ENCODE measurements around the gene TMEM107.

The TMEM107 gene

DNA sequence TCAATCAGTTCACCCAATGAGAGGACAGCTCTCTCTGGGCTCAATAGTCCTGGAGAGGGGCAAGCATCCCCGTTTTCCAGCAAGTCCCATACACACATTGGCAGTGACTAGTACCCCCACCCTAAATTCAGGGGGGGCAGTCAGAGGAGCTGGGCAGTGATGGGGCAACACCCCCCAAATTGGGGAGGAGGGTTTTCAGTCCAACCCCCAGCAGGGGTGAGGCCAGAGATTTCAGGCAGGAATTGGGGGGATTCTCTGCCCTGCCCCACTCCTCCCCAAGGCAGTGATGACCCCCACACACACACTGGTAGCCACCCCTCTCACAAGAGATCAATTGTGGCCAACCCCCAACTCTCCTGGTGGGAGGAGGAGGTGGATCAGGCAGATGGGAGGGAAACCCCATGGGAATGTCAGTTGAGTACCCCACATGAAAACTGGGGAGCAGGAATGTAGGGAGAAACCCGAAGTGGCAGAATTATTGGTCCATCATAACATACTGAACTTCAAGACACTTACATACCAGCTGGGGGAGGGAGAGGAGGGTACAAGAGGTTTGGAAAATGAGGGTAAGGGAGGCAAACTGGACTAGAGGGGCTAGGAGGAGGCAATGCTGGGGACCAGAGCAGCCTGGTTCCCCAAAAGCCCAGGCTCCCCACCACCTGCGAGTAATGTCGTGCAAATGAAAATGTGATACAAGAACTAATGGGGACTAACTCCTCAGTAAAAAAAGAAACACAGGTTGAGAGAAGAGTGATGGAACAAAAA is 16.5 kb downstream of the TMEM107 start (continued):
- TF ChIP-seq, protein P1, sequence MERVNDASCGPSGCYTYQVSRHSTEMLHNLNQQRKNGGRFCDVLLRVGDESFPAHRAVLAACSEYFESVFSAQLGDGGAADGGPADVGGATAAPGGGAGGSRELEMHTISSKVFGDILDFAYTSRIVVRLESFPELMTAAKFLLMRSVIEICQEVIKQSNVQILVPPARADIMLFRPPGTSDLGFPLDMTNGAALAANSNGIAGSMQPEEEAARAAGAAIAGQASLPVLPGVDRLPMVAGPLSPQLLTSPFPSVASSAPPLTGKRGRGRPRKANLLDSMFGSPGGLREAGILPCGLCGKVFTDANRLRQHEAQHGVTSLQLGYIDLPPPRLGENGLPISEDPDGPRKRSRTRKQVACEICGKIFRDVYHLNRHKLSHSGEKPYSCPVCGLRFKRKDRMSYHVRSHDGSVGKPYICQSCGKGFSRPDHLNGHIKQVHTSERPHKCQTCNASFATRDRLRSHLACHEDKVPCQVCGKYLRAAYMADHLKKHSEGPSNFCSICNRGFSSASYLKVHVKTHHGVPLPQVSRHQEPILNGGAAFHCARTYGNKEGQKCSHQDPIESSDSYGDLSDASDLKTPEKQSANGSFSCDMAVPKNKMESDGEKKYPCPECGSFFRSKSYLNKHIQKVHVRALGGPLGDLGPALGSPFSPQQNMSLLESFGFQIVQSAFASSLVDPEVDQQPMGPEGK (tag by site-specific recombination; IDR thresholded peaks at IDR 0.05): 0 out of 2 replicates have a peak, but pooled peaks have one; percentile 22

DNA sequence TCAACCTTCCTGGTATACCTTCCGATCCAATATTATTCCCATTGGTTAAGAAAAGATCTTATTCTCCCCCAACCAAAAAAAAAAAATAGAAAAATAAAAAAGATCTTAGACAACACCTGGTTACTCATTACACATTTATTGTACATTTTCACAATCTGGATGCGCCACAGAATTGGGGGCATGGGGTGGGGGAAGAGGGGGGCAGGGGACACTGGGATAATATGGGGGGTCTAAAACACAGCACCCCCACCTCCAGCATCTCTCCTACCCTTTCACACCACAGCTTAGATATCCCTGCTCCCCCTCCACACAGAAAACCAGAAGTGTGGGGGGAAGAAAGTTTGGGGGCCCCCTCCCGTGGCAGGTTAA is 17.2 kb downstream of the TMEM107 start:
- Histone ChIP-seq H3K36me3 (ENCODE audit: control insufficient read depth in 2 of 2, insufficient read depth in 1 of 2, low read length in 2 of 2) (peaks cover 15 to 34% of the 10 kb centered on the region in 2 experiments; a peak in 2 of 3 replicates), H3K4me3 (ENCODE audit: low read depth, low read length) (no peak overlapping the region), H3K4me1 (ENCODE audit: control insufficient read depth, insufficient read depth, low read length) (peaks cover 30% of the 10 kb centered on the region), H3K27ac (ENCODE audit: extremely low read depth, low read depth, low read length) (no peak overlapping the region), H3K9me3 (ENCODE audit: control insufficient read depth, insufficient read depth, low read depth, low read length) (no peaks in the 10 kb centered on the region)
- CTCF ChIA-PET: interaction anchor here (1.0 to 7.3 kb wide), 19 partner anchors 8 to 141 kb away, joined by 3 to 91 read pairs (median 5); partner anchors contain the start of genes ALOXE3, BORCS6, HES7 and TMEM107
- POLR2A ChIA-PET: interaction anchor here (0.5 to 4.6 kb wide), 5 partner anchors 14 to 80 kb away, joined by 4 to 31 read pairs (median 11); partner anchors contain the start of genes AURKB and BORCS6
- 0 out of 2 replicates have a peak, but pooled peaks have one; percentile 40 for TF ChIP-seq BCL11B (tag by site-specific recombination; IDR thresholded peaks at IDR 0.05; ENCODE audit: low read depth)
- no peak for TF ChIP-seq MEIS1 (CRISPR knock-in tag; IDR thresholded peaks at IDR 0.05; ENCODE audit: borderline replicate concordance)

DNA sequence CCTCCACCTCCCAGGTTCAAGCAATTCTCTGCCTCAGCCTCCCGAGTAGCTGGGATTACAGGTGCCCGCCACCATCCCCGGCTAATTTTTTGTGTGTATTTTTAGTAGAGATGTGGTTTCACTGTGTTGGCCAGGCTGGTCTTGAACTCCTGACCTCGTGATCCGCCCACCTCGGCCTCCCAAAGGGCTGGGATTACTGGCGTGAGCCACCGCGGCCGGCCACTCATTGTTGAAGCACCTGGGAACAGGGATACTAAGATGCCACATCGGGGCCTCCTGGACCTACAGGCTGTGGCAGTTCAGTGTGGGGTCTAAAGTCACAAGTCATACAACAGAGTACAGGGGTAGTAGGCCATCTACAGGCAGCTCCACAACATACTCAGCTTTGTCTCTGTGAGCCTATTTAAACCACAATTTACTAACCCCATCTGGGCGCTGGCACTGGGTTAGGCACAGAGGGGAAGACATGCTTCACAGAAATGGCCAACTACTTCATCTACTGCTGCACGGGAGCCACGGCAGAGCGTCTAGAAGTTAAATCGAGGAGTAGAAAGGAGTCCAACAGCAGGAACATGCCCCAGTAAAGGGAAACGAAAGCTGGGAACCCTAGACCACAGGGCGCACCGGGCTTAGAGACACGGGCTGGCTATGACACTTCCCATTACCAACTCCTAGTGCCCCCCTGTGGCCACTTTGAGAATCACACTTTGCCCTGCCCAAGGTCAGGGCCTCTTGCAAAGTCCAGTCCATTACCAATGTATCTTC is 17.7 kb downstream of the TMEM107 start:
- Histone ChIP-seq H3K4me3 (ENCODE audit: low read depth, low read length) (no peak overlapping the region; the same call in 1 of the 2 replicates), H3K36me3 (ENCODE audit: control insufficient read depth in 2 of 2, insufficient read depth in 1 of 2, low read length in 2 of 2) (peaks cover 15 to 34% of the 10 kb centered on the region in 2 experiments; a peak in 2 of 3 replicates), H3K9me3 (ENCODE audit: control insufficient read depth, insufficient read depth, low read depth, low read length) (no peaks in the 10 kb centered on the region), H3K27ac (ENCODE audit: extremely low read depth, low read depth, low read length) (no peak overlapping the region), H3K4me1 (ENCODE audit: control insufficient read depth, insufficient read depth, low read length) (peaks cover 30% of the 10 kb centered on the region)
- POLR2A ChIA-PET: interaction anchor here (0.5 to 4.6 kb wide), 7 partner anchors 15 to 89 kb away, joined by 3 to 31 read pairs (median 11); partner anchors contain the start of genes ALOXE3, AURKB, BORCS6 and CTC1
- CTCF ChIA-PET: interaction anchor here (0.6 to 7.3 kb wide), 25 partner anchors 9 to 142 kb away, joined by 3 to 91 read pairs (median 4); partner anchors contain the start of genes ALOXE3, BORCS6, HES7 and TMEM107
- TF ChIP-seq ZNF670 (tag by site-specific recombination; IDR thresholded peaks at IDR 0.05; ENCODE audit: low read depth) (no peak), GLIS1 (tag by site-specific recombination; IDR thresholded peaks at IDR 0.05) (0 out of 2 replicates have a peak, but pooled peaks have one; percentile 3), BCL11A (tag by site-specific recombination; IDR thresholded peaks at IDR 0.05; ENCODE audit: low read depth) (peak; percentile 47; the same call in 1 of the 2 replicates), SALL2 (tag by site-specific recombination; IDR thresholded peaks at IDR 0.05; ENCODE audit: borderline replicate concordance) (no peak), ZBTB8A (tag by site-specific recombination; IDR thresholded peaks at IDR 0.05) (peak; percentile 98), ZNF585B (tag by site-specific recombination; IDR thresholded peaks at IDR 0.05) (peak; percentile 12), ZNF654 (tag by site-specific recombination; IDR thresholded peaks at IDR 0.05; ENCODE audit: low read depth) (peak; percentile 47; the same call in 1 of the 2 replicates), EGR2 (tag by site-specific recombination; IDR thresholded peaks at IDR 0.05; ENCODE audit: low read depth) (no peak), ZEB2 (tag by site-specific recombination; IDR thresholded peaks at IDR 0.05) (peak; percentile 49; the same call in 1 of the 2 replicates)
- TF ChIP-seq, protein P2, sequence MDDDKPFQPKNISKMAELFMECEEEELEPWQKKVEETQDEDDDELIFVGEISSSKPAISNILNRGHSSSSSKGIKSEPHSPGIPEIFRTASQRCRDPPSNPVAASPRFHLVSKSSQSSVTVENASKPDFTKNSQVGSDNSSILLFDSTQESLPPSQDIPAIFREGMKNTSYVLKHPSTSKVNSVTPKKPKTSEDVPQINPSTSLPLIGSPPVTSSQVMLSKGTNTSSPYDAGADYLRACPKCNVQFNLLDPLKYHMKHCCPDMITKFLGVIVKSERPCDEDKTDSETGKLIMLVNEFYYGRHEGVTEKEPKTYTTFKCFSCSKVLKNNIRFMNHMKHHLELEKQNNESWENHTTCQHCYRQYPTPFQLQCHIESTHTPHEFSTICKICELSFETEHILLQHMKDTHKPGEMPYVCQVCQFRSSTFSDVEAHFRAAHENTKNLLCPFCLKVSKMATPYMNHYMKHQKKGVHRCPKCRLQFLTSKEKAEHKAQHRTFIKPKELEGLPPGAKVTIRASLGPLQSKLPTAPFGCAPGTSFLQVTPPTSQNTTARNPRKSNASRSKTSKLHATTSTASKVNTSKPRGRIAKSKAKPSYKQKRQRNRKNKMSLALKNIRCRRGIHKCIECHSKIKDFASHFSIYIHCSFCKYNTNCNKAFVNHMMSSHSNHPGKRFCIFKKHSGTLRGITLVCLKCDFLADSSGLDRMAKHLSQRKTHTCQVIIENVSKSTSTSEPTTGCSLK (tag by site-specific recombination; IDR thresholded peaks at IDR 0.05): no peak
- TF ChIP-seq, protein P3, sequence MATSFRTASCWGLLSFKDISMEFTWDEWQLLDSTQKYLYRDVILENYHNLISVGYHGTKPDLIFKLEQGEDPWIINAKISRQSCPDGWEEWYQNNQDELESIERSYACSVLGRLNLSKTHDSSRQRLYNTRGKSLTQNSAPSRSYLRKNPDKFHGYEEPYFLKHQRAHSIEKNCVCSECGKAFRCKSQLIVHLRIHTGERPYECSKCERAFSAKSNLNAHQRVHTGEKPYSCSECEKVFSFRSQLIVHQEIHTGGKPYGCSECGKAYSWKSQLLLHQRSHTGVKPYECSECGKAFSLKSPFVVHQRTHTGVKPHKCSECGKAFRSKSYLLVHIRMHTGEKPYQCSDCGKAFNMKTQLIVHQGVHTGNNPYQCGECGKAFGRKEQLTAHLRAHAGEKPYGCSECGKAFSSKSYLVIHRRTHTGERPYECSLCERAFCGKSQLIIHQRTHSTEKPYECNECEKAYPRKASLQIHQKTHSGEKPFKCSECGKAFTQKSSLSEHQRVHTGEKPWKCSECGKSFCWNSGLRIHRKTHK (tag by site-specific recombination; IDR thresholded peaks at IDR 0.05): no peak
- TF ChIP-seq, protein P4, sequence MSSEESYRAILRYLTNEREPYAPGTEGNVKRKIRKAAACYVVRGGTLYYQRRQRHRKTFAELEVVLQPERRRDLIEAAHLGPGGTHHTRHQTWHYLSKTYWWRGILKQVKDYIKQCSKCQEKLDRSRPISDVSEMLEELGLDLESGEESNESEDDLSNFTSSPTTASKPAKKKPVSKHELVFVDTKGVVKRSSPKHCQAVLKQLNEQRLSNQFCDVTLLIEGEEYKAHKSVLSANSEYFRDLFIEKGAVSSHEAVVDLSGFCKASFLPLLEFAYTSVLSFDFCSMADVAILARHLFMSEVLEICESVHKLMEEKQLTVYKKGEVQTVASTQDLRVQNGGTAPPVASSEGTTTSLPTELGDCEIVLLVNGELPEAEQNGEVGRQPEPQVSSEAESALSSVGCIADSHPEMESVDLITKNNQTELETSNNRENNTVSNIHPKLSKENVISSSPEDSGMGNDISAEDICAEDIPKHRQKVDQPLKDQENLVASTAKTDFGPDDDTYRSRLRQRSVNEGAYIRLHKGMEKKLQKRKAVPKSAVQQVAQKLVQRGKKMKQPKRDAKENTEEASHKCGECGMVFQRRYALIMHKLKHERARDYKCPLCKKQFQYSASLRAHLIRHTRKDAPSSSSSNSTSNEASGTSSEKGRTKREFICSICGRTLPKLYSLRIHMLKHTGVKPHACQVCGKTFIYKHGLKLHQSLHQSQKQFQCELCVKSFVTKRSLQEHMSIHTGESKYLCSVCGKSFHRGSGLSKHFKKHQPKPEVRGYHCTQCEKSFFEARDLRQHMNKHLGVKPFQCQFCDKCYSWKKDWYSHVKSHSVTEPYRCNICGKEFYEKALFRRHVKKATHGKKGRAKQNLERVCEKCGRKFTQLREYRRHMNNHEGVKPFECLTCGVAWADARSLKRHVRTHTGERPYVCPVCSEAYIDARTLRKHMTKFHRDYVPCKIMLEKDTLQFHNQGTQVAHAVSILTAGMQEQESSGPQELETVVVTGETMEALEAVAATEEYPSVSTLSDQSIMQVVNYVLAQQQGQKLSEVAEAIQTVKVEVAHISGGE (tag by site-specific recombination; conservative IDR thresholded peaks at IDR 0.05; ENCODE audit: low read depth): peak; percentile 40
- TF ChIP-seq, protein P5, sequence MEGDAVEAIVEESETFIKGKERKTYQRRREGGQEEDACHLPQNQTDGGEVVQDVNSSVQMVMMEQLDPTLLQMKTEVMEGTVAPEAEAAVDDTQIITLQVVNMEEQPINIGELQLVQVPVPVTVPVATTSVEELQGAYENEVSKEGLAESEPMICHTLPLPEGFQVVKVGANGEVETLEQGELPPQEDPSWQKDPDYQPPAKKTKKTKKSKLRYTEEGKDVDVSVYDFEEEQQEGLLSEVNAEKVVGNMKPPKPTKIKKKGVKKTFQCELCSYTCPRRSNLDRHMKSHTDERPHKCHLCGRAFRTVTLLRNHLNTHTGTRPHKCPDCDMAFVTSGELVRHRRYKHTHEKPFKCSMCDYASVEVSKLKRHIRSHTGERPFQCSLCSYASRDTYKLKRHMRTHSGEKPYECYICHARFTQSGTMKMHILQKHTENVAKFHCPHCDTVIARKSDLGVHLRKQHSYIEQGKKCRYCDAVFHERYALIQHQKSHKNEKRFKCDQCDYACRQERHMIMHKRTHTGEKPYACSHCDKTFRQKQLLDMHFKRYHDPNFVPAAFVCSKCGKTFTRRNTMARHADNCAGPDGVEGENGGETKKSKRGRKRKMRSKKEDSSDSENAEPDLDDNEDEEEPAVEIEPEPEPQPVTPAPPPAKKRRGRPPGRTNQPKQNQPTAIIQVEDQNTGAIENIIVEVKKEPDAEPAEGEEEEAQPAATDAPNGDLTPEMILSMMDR (tag by site-specific recombination; IDR thresholded peaks at IDR 0.05): peak; percentile 57; the same call in 1 of the 2 replicates
